Stimulated activated CD4-positive, alpha-beta T cell treated with anti-CD3 and anti-CD28 coated beads, TNF-alpha, amount 100 ng/mL, for 1 hour (primary cell): ENCODE data around the gene ZMAT5.

ENCODE experiments used
- DNase-seq, 3 donors: peaks; one replicate each; pipeline ENCODE4 v3.0.0-alpha.2; 2020; ENCODE audit warnings: low read depth in 3 of 3, low spot score in 1 of 3

Gene ZMAT5

GRCh38 chr22:29766632-29767170 is at the start of gene ZMAT5:
ZMAT5 (minus strand) TSS chr22:29767007; CDS start chr22:29748544, 18,463 bp downstream.
- DNase-seq = peak; percentile 77 to 81 (median 80)

GRCh38 chr22:29816539-29816938 is 49.7 kb upstream of the ZMAT5 start:
- DNase-seq = no peak

- no peak for DNase-seq
These were observed 49.3 kb upstream of the ZMAT5 start for GRCh38 chr22:29816128-29816527.

- DNase-seq = no peak
These were observed 48.8 kb upstream of the ZMAT5 start for GRCh38 chr22:29815580-29815979.

- no peak for DNase-seq
These were observed 47.2 kb upstream of the ZMAT5 start for GRCh38 chr22:29814003-29814402.

- DNase-seq = no peak
These were observed 46.8 kb upstream of the ZMAT5 start for GRCh38 chr22:29813563-29813962.

GRCh38 chr22:29813126-29813525 is 46.3 kb upstream of the ZMAT5 start:
- no peak for DNase-seq

GRCh38 chr22:29811377-29811776 is 44.6 kb upstream of the ZMAT5 start:
- DNase-seq = no peak

- DNase-seq = no peak
These were observed 43.4 kb upstream of the ZMAT5 start for GRCh38 chr22:29810216-29810615.

GRCh38 chr22:29806196-29806595 is 39.4 kb upstream of the ZMAT5 start:
- DNase-seq = no peak

GRCh38 chr22:29804985-29805384 is 38.2 kb upstream of the ZMAT5 start:
- no peak for DNase-seq

GRCh38 chr22:29803190-29803589 is 36.4 kb upstream of the ZMAT5 start:
- DNase-seq = no peak

- DNase-seq = no peak
These were observed 35.0 kb upstream of the ZMAT5 start for GRCh38 chr22:29801796-29802195.

- no peak for DNase-seq
These were observed 34.3 kb upstream of the ZMAT5 start for GRCh38 chr22:29801153-29801552.

- DNase-seq = no peak
These were observed 32.4 kb upstream of the ZMAT5 start for GRCh38 chr22:29799217-29799680.

GRCh38 chr22:29798801-29799200 is 32.0 kb upstream of the ZMAT5 start:
- DNase-seq = no peak

GRCh38 chr22:29798318-29798717 is 31.5 kb upstream of the ZMAT5 start:
- no peak for DNase-seq

GRCh38 chr22:29797351-29797750 is 30.5 kb upstream of the ZMAT5 start:
- DNase-seq = no peak

GRCh38 chr22:29795663-29796062 is 28.9 kb upstream of the ZMAT5 start:
- DNase-seq = no peak

GRCh38 chr22:29793396-29793795 is 26.6 kb upstream of the ZMAT5 start:
- DNase-seq = no peak

GRCh38 chr22:29790061-29790460 is 23.3 kb upstream of the ZMAT5 start:
- DNase-seq = no peak

GRCh38 chr22:29788339-29789279 is 21.8 kb upstream of the ZMAT5 start:
- no peak for DNase-seq
